IPS DF 6.9 (cell line): ENCODE results near the gene FARS2.

Experiments used
- DNase-seq: peaks from one replicate; pipeline ENCODE4 v3.0.0-alpha.2; 2013; ENCODE audit warnings: low read depth, low spot score
- H3K27ac ChIP-seq: one replicate; pipeline ENCODE4 v1.5.1; 2013; ENCODE audit warnings: low read length, control low read depth
- H3K27me3 ChIP-seq: 2 replicates; pipeline ENCODE4 v1.6.1; 2013; ENCODE audit warnings: mild to moderate bottlenecking, low read length; ENCODE audit not compliant: control insufficient read depth, insufficient read depth
- H3K36me3 ChIP-seq: 2 replicates; pipeline ENCODE4 v1.6.1; 2013; ENCODE audit warnings: low read length; ENCODE audit not compliant: control insufficient read depth, insufficient read depth
- H3K4me1 ChIP-seq: 2 replicates; pipeline ENCODE4 v1.6.1; 2013; ENCODE audit warnings: low read length; ENCODE audit not compliant: control insufficient read depth, insufficient read depth
- H3K4me3 ChIP-seq: 2 replicates; pipeline ENCODE4 v1.5.1; 2013; ENCODE audit warnings: mild to moderate bottlenecking, low read length
- H3K9me3 ChIP-seq: 2 replicates; pipeline ENCODE4 v1.6.1; 2013; ENCODE audit warnings: low read length, inconsistent platforms; ENCODE audit not compliant: control insufficient read depth, insufficient read depth
- WGBS: extraction: QIAGEN DNeasy Blood & Tissue Kit; methylation state at CpG from one replicate; pipeline ENCODE4 v1.1.7; 2013; ENCODE audit warnings: mixed read lengths, missing lambda C conversion rate; ENCODE audit not compliant: insufficient read length, insufficient coverage; 5-methylcytosine and 5-hydroxymethylcytosine counted together

Gene FARS2

DNA sequence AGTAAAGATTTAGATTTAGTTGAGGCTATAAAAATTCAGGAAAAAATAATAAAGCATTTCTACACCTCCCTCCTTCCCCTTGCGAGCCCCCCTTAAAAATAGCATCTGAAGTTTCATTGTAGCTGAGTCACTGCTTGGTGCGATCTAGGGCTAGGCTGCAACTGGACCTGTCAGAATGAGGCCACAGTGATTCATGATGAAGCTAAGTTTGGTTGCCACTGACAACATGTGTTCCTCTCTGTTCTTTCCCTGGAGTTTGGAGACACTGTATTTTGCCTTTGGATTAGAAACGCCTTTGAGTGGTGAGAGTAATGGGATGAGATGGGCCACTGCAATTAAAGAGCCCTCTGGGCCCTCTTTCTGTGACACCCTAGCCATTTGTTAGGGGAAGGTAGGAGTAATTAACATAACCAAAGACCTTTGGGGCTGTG, 411.3 kb downstream of the FARS2 start:
- no peaks in the 10 kb centered on the region for H3K9me3 ChIP-seq

DNA sequence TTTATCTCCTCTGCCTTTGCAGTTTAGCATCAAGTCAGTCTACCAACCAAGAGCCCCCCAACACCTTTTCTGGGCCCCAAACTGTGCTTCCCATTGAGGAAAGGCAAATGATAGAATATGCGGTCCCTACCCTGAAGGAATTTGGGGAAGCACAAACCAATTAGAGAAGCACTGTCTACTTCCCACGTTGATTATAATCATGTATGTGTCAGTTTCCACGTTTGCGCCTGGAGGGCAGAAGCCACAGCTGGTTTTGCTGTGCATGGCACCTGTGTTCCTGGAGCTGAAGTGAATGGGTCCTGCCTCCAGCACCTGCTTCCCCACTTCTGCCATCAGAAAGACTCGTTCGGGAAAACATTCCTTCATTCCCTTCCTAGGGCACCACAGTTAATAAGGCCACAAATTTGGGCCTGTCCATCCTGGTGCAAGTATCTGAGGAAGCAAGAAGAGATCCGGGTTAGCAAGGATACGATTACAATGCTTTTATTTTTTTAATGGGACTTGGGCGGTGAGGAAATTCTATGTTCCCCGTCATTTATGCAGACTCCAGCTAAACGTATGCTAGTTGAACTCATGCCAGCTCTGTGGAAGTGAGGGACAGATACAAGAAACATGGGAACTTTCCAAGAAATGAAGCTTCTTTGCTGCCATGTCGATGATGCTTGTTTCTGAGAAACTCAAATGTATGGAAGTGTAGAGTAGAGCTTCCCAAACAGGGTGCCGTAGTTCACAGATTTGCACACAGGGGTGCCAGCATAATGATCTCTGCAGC, 411.9 kb downstream of the FARS2 start:
- Histone ChIP-seq H3K36me3 (no peaks in the 10 kb centered on the region), H3K27ac (no peak overlapping the region), H3K4me3 (no peak overlapping the region), H3K9me3 (no peaks in the 10 kb centered on the region), H3K4me1 (peaks cover 5% of the 10 kb centered on the region), H3K27me3 (no peaks in the 10 kb centered on the region)
- no CpG with 5 or more reads among the region's 13 CpGs for WGBS
- DNase-seq, result no peak

More for the DNA sequence above, 411.3 kb downstream of the FARS2 start:
- Histone ChIP-seq H3K27ac (no peak overlapping the region), H3K4me3 (no peak overlapping the region), H3K4me1 (peaks cover 5% of the 10 kb centered on the region), H3K27me3 (no peaks in the 10 kb centered on the region), H3K36me3 (no peaks in the 10 kb centered on the region)
- DNase-seq, result no peak
- WGBS, result no CpG with 5 or more reads among the region's 3 CpGs

- H3K27ac ChIP-seq, result no peak overlapping the region
- H3K9me3 ChIP-seq, result no peaks in the 10 kb centered on the region
- no peaks in the 10 kb centered on the region for H3K27me3 ChIP-seq
- no peaks in the 10 kb centered on the region for H3K36me3 ChIP-seq
- no peak overlapping the region for H3K4me3 ChIP-seq
- WGBS, result no CpG with 5 or more reads among the region's 3 CpGs
- no peak for DNase-seq
- peaks cover 5% of the 10 kb centered on the region for H3K4me1 ChIP-seq
Measured at GRCh38 chr6:5674141-5674540, 412.8 kb downstream of the FARS2 start.

DNA sequence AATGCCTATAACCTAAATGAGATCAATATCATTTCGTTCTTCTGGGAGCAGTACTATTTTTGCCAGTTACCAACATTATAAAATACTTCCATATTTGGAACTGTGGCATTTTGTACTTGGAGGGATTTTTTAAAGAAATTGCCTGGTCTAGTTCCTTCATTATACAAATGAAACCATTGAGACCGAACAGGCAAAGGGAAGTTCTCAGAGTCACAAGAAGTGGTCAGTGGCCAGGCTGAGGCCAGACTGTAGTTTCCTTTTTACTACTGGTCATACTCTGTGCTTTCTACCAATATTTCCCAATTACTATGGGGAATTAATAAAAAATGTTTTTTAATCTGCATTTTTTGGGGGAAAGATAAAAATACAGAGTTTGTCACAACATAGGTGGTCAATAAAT, 413.4 kb downstream of the FARS2 start:
- H3K4me3 ChIP-seq, result no peak overlapping the region
- no peaks in the 10 kb centered on the region for H3K36me3 ChIP-seq
- H3K4me1 ChIP-seq, result peaks cover 5% of the 10 kb centered on the region
- DNase-seq, result no peak
- no peaks in the 10 kb centered on the region for H3K9me3 ChIP-seq
- no peak overlapping the region for H3K27ac ChIP-seq
- WGBS, result no CpG with 5 or more reads among the region's 2 CpGs
- H3K27me3 ChIP-seq, result no peaks in the 10 kb centered on the region

GRCh38 chr6:5676701-5677100, 415.4 kb downstream of the FARS2 start:
- Histone ChIP-seq H3K4me1 (peaks cover 5% of the 10 kb centered on the region), H3K27me3 (no peaks in the 10 kb centered on the region), H3K9me3 (no peaks in the 10 kb centered on the region), H3K27ac (no peak overlapping the region), H3K4me3 (no peak overlapping the region), H3K36me3 (no peaks in the 10 kb centered on the region)
- DNase-seq, result no peak
- WGBS, result no CpG with 5 or more reads among the region's 2 CpGs

DNA sequence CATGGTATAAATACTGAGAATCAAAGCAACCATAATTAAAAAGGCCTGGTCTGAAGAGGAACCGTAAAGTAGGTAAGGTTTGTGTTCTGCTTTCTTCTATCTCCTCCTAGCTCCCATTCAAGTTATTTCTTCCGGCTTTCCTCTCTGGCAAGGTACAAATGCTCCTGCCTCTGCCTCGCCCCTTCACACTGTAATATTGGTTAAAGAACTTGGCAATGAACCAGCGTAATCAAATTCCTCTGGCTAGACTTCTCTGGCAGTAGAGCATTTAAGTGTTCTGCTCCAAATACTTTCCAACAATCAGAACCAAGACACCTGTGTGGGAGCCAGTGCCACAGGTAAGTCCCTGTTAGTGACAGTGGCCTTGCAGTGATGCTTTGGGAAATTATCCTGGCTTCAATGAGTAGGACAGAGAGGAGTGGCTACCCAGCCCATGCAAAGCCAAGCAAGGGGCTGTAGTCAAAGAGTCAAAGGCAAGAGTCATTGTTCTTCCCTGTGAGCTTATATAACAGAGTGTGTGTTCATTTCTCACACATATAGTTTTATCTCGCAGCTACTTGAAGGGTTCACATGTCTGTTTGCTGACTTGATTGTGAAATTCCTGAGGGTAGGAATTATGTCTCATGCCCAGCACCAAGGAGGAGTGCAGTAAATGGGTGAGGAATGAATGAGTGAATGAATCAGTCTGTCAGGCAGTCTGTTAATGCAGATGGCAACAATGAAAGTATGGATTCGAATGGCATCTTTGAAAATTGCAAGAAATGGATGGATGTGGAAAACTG, 416.1 kb downstream of the FARS2 start:
- DNase-seq, result no peak
- no peaks in the 10 kb centered on the region for H3K36me3 ChIP-seq
- H3K4me1 ChIP-seq, result peaks cover 3% of the 10 kb centered on the region
- WGBS, result no CpG with 5 or more reads among the region's 6 CpGs
- no peaks in the 10 kb centered on the region for H3K27me3 ChIP-seq
- no peak overlapping the region for H3K4me3 ChIP-seq
- H3K9me3 ChIP-seq, result no peaks in the 10 kb centered on the region
- H3K27ac ChIP-seq, result no peak overlapping the region

- WGBS, result no CpG with 5 or more reads among the region's 2 CpGs
- Histone ChIP-seq H3K4me3 (no peak overlapping the region), H3K4me1 (no peaks in the 10 kb centered on the region), H3K27me3 (no peaks in the 10 kb centered on the region), H3K9me3 (no peaks in the 10 kb centered on the region), H3K36me3 (peaks cover 3% of the 10 kb centered on the region; the same call in 1 of the 2 replicates), H3K27ac (no peak overlapping the region)
- no peak for DNase-seq
Measured at GRCh38 chr6:5679270-5679669, 418.0 kb downstream of the FARS2 start.

DNA sequence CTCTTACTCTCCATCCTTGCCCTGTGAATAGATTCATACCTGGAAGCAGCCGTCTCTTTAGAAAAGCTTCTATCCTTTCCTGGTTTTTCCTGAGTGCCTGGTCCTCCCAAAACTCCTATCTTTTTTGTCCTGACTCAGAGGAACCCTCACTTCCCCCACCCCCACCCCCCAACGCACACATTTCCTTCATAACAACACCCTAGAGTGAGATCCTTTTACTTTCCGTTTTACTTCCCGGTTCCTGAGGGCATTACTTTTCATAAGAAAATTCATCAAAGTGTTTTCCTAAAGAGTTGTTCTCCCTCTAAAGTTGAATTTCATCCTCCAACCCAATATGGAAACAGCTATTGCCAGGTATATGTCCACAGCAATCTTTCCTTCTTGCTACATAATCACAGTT, 418.4 kb downstream of the FARS2 start:
- Histone ChIP-seq H3K9me3 (no peaks in the 10 kb centered on the region), H3K4me1 (no peaks in the 10 kb centered on the region), H3K27ac (no peak overlapping the region), H3K4me3 (no peak overlapping the region), H3K27me3 (no peaks in the 10 kb centered on the region), H3K36me3 (peaks cover 3% of the 10 kb centered on the region; the same call in 1 of the 2 replicates)
- no peak for DNase-seq
- 100% methylated on average over 1 of the region's 4 CpGs for WGBS

GRCh38 chr6:5680095-5680494, 418.8 kb downstream of the FARS2 start:
- peaks cover 3% of the 10 kb centered on the region; the same call in 1 of the 2 replicates for H3K36me3 ChIP-seq
- no peak overlapping the region for H3K4me3 ChIP-seq
- DNase-seq, result no peak
- no CpG with 5 or more reads among the region's 5 CpGs for WGBS
- no peaks in the 10 kb centered on the region for H3K4me1 ChIP-seq
- no peaks in the 10 kb centered on the region for H3K9me3 ChIP-seq
- H3K27me3 ChIP-seq, result no peaks in the 10 kb centered on the region
- H3K27ac ChIP-seq, result no peak overlapping the region

GRCh38 chr6:5681480-5681879, 420.2 kb downstream of the FARS2 start:
- DNase-seq, result no peak
- Histone ChIP-seq H3K4me3 (no peak overlapping the region), H3K27me3 (no peaks in the 10 kb centered on the region), H3K4me1 (no peaks in the 10 kb centered on the region), H3K36me3 (peaks cover 3% of the 10 kb centered on the region; the same call in 1 of the 2 replicates), H3K9me3 (no peaks in the 10 kb centered on the region), H3K27ac (no peak overlapping the region)
- no CpG with 5 or more reads among the region's 4 CpGs for WGBS
